Measurements from ENCODE around the gene TMEM143. TPM values are rescaled to one million over a fixed set of nuclear protein-coding genes. Genes with fewer than 3 reads are reported as not detected.

Gene TMEM143
- total RNA-seq, 1 experiment from 2014 or later, result 15.2 TPM

GRCh38 chr19:48371367-48371766 lies 7.6 kb upstream of the TMEM143 start:
- Histone ChIP-seq H3K79me2 (ENCODE audit: insufficient read depth, low read length) (0 out of 2 replicates have a peak, but pooled peaks cover 1% of the 10 kb centered on the region), H2BK120ac (ENCODE audit: low read depth, low read length, poor library complexity, severe bottlenecking) (no peak overlapping the region), H3K4me1 (ENCODE audit: insufficient read depth, low read length) (no peaks in the 10 kb centered on the region), H4K8ac (replicated peaks; ENCODE audit: insufficient read length, low read depth, low read length) (no peak overlapping the region), H4K5ac (ENCODE audit: insufficient read length, low read depth, low read length) (no peak overlapping the region), H3K23me2 (ENCODE audit: insufficient read length, low read depth, low read length, poor library complexity, severe bottlenecking) (no peaks in the 10 kb centered on the region), H2BK15ac (ENCODE audit: low read depth, low read length) (no peak overlapping the region), H2BK5ac (ENCODE audit: insufficient read length, low read length) (no peak overlapping the region), H4K20me1 (ENCODE audit: control insufficient read depth, insufficient read depth, insufficient read length) (no peaks in the 10 kb centered on the region), H3K9ac (ENCODE audit: extremely low read depth, insufficient read length, low read length) (no peak overlapping the region), H4K91ac (ENCODE audit: insufficient read length, low read depth, low read length) (no peak overlapping the region), H3K79me1 (ENCODE audit: insufficient read depth, low read depth, low read length, poor library complexity, severe bottlenecking) (no peaks in the 10 kb centered on the region), H3K4ac (ENCODE audit: low read depth, low read length) (no peak overlapping the region), H2BK20ac (ENCODE audit: low read depth, low read length, poor library complexity, severe bottlenecking) (no peak overlapping the region), H3K18ac (ENCODE audit: insufficient read length, low read depth, low read length) (no peak overlapping the region), H3K23ac (ENCODE audit: insufficient read length, low read depth, low read length) (no peak overlapping the region), H2AK5ac (ENCODE audit: insufficient read length, low read length) (no peak overlapping the region), H3K9me3 (ENCODE audit: control insufficient read depth, low read depth, low read length) (no peaks in the 10 kb centered on the region), H3K27ac (ENCODE audit: insufficient read length, low read depth, low read length) (no peak overlapping the region), H2AFZ (ENCODE audit: low read length) (no peak overlapping the region), H3T11ph (ENCODE audit: low read length) (no peak overlapping the region), H3K14ac (ENCODE audit: insufficient read depth, low read length) (no peak overlapping the region), H3K27me3 (ENCODE audit: insufficient read depth, low read length) (no peaks in the 10 kb centered on the region; the same call in 1 of the 2 replicates), H3K4me2 (ENCODE audit: insufficient read depth, insufficient read length, low read length) (no peak overlapping the region), H3K56ac (ENCODE audit: insufficient read length, low read depth, low read length) (no peak overlapping the region), H2BK12ac (ENCODE audit: insufficient read length, low read depth, low read length) (no peak overlapping the region)
- Mint-ChIP-seq H3K27ac (no peak overlapping the region; a peak in 1 of 7 replicates), H3K9me3 (no peaks in the 10 kb centered on the region), H3K36me3 (ENCODE audit: insufficient read depth in 1 of 3, low read depth in 3 of 3) (no peaks in the 10 kb centered on the region), H3K4me1 (peaks cover 5 to 16% of the 10 kb centered on the region in 2 experiments; a peak in 3 of 4 replicates), H3K4me3 (no peak overlapping the region), H3K27me3 (ENCODE audit: low read depth) (peaks cover 47% of the 10 kb centered on the region)
- no peak for DNase-seq
- no peak for TF ChIP-seq CTCF (conservative IDR thresholded peaks at IDR 0.05)
- no CpG with 5 or more reads among the region's 7 CpGs for WGBS (ENCODE audit: extremely low coverage, insufficient read length, low lambda C conversion rate)
